Ishikawa (cell line): ENCODE results near the gene SMPX.

Experiments used
- CEBPB ChIP-seq: IDR thresholded peaks from 2 replicates; pipeline ENCODE4 v1.6.1; 2012
- FOXM1 ChIP-seq: IDR thresholded peaks from 2 replicates; pipeline ENCODE4 v1.6.1; 2012; ENCODE audit warnings: low read depth, borderline replicate concordance
- MAX ChIP-seq: IDR thresholded peaks from 2 replicates; pipeline ENCODE4 v1.6.1; 2012
- RAD21 ChIP-seq: IDR thresholded peaks from 2 replicates; pipeline ENCODE4 v1.6.1; 2012; ENCODE audit warnings: low read depth
- REST ChIP-seq: IDR thresholded peaks from 2 replicates; pipeline ENCODE4 v1.6.1; 2012; ENCODE audit warnings: low read depth, mild to moderate bottlenecking
- USF1 ChIP-seq: IDR thresholded peaks from 2 replicates; pipeline ENCODE4 v1.6.1; 2012
- ZBTB7A ChIP-seq: IDR thresholded peaks from 2 replicates; pipeline ENCODE4 v1.6.1; 2012; ENCODE audit warnings: low read depth

GRCh38 chrX:21702725-21703124, 55.2 kb downstream of the SMPX start:
- no peak for TF ChIP-seq RAD21
- TF ChIP-seq ZBTB7A, result no peak
- no peak for TF ChIP-seq USF1
- no peak for TF ChIP-seq FOXM1
- TF ChIP-seq MAX, result no peak
- TF ChIP-seq CEBPB, result no peak
- TF ChIP-seq REST, result no peak
